Hepatic stellate cell (primary cell): ENCODE measurements around the gene ZNF780B.
"Not testable (repeated sequence)": the region's sequence is repeated elsewhere in the genome, so short reads cannot be mapped to it uniquely, and the experiment has no call there.

Experiments
- DNase-seq: peaks from one replicate; pipeline ENCODE4 v3.0.0; 2011; ENCODE audit warnings: low spot score

The ZNF780B gene

GRCh38 chr19:40055832-40056504, at the start of gene ZNF780B:
ZNF780B (minus strand) TSS chr19:40056231; CDS start chr19:40050332, 5,899 bp downstream.
- peak; percentile 65 for DNase-seq

GRCh38 chr19:40104754-40105153, 48.7 kb upstream of the ZNF780B start:
- DNase-seq, result no peak

- DNase-seq, result no peak
These were observed 47.6 kb upstream of the ZNF780B start for GRCh38 chr19:40103600-40103999.

GRCh38 chr19:40101813-40102212, 45.8 kb upstream of the ZNF780B start:
- no peak for DNase-seq

GRCh38 chr19:40093416-40093815, 37.4 kb upstream of the ZNF780B start:
- DNase-seq, result no peak

- no peak for DNase-seq
These were observed 35.4 kb upstream of the ZNF780B start for GRCh38 chr19:40091205-40092129.

- DNase-seq, result peak; percentile 72
These were observed 34.5 kb upstream of the ZNF780B start, which contains the start of gene ZNF780A for GRCh38 chr19:40090241-40091204. ZNF780A (minus strand) TSS chr19:40090943; CDS start chr19:40084753, 6,190 bp downstream.

GRCh38 chr19:40089462-40089861, 33.4 kb upstream of the ZNF780B start:
- DNase-seq, result no peak

- no peak for DNase-seq
These were observed 32.4 kb upstream of the ZNF780B start for GRCh38 chr19:40088299-40089047.

GRCh38 chr19:40084948-40085347, 28.9 kb upstream of the ZNF780B start:
- DNase-seq, result no peak

- no peak for DNase-seq
These were observed 25.4 kb upstream of the ZNF780B start for GRCh38 chr19:40081411-40081810.

- no peak for DNase-seq
These were observed 24.3 kb upstream of the ZNF780B start for GRCh38 chr19:40080289-40080688.

GRCh38 chr19:40078377-40078776, 22.3 kb upstream of the ZNF780B start:
- no peak for DNase-seq

- no peak for DNase-seq
These were observed 14.0 kb upstream of the ZNF780B start for GRCh38 chr19:40070058-40070457.

- DNase-seq, result no peak
These were observed 3.6 kb upstream of the ZNF780B start for GRCh38 chr19:40059624-40060023.

GRCh38 chr19:40057166-40057565, 1.1 kb upstream of the ZNF780B start:
- no peak for DNase-seq

- no peak for DNase-seq
These were observed 474 bp upstream of the ZNF780B start for GRCh38 chr19:40056505-40056904.

GRCh38 chr19:40055049-40055448, 982 bp downstream of the ZNF780B start:
- DNase-seq, result no peak

- no peak for DNase-seq
These were observed 1.4 kb downstream of the ZNF780B start for GRCh38 chr19:40054632-40055031.

GRCh38 chr19:40053491-40053890, 2.5 kb downstream of the ZNF780B start:
- DNase-seq, result no peak

- DNase-seq, result not testable (repeated sequence)
These were observed 14.3 kb downstream of the ZNF780B start for GRCh38 chr19:40041718-40042117.
